ENCODE results near the gene KBTBD4.

DNA sequence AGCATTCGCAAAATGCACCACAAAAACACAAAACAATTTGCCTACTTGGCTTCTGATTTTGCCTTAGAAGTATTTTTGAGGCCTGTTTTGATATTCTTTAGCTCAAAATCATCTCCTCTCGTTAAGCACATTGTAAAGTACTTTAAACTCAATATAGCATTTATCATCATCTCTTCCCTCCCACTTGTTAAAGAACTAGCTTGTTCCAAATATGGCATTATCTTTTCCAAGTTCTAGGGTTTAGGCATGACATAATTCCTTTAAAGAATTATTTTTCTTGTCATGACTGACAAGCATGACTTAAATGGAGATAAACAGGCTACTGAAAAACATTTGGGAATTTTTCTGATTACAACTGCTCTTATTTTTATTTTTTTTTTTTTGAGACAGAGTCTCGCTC is 47.1 kb downstream of the KBTBD4 start:
- TF ChIP-seq, protein P1, sequence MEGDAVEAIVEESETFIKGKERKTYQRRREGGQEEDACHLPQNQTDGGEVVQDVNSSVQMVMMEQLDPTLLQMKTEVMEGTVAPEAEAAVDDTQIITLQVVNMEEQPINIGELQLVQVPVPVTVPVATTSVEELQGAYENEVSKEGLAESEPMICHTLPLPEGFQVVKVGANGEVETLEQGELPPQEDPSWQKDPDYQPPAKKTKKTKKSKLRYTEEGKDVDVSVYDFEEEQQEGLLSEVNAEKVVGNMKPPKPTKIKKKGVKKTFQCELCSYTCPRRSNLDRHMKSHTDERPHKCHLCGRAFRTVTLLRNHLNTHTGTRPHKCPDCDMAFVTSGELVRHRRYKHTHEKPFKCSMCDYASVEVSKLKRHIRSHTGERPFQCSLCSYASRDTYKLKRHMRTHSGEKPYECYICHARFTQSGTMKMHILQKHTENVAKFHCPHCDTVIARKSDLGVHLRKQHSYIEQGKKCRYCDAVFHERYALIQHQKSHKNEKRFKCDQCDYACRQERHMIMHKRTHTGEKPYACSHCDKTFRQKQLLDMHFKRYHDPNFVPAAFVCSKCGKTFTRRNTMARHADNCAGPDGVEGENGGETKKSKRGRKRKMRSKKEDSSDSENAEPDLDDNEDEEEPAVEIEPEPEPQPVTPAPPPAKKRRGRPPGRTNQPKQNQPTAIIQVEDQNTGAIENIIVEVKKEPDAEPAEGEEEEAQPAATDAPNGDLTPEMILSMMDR (conservative IDR thresholded peaks at IDR 0.05 in 1 of 2, IDR thresholded peaks at IDR 0.05 in 1 of 2; ENCODE audit: low read depth in 1 of 2, low read length in 2 of 2), result no peak
- no peak for TF ChIP-seq EZH2 (IDR thresholded peaks at IDR 0.05; ENCODE audit: low read length, missing control alignments)

Data from fibroblast of lung (primary cell).